ENCODE measurements around the gene CUL1.

The CUL1 gene

GRCh38 chr7:148721390-148721789 lies 22.7 kb downstream of the CUL1 start:
- no peak for DNase-seq

- DNase-seq, result no peak
These were observed 23.9 kb downstream of the CUL1 start for GRCh38 chr7:148722340-148723165.

GRCh38 chr7:148723166-148723559 lies 24.5 kb downstream of the CUL1 start:
- DNase-seq, result no peak

GRCh38 chr7:148723846-148724245 lies 25.1 kb downstream of the CUL1 start:
- DNase-seq, result no peak

GRCh38 chr7:148726385-148726784 lies 27.7 kb downstream of the CUL1 start:
- no peak for DNase-seq

- no peak for DNase-seq
These were observed 29.0 kb downstream of the CUL1 start for GRCh38 chr7:148727501-148728278.

- DNase-seq, result no peak
These were observed 31.5 kb downstream of the CUL1 start for GRCh38 chr7:148729984-148730733.

GRCh38 chr7:148732862-148733261 lies 34.2 kb downstream of the CUL1 start:
- DNase-seq, result no peak

GRCh38 chr7:148733496-148733895 lies 34.8 kb downstream of the CUL1 start:
- no peak for DNase-seq

GRCh38 chr7:148735141-148735540 lies 36.4 kb downstream of the CUL1 start:
- DNase-seq, result no peak

GRCh38 chr7:148735967-148736366 lies 37.3 kb downstream of the CUL1 start:
- DNase-seq, result no peak

- no peak for DNase-seq
These were observed 40.2 kb downstream of the CUL1 start for GRCh38 chr7:148738737-148739535.

GRCh38 chr7:148746135-148746534 lies 47.4 kb downstream of the CUL1 start:
- DNase-seq, result no peak

GRCh38 chr7:148747274-148747673 lies 48.6 kb downstream of the CUL1 start:
- DNase-seq, result peak; percentile 80

GRCh38 chr7:148750442-148751355 lies 52.0 kb downstream of the CUL1 start:
- DNase-seq, result no peak

GRCh38 chr7:148753224-148753623 lies 54.5 kb downstream of the CUL1 start:
- DNase-seq, result no peak

- DNase-seq, result no peak
These were observed 56.2 kb downstream of the CUL1 start for GRCh38 chr7:148754912-148755311.

GRCh38 chr7:148761499-148762278 lies 63.0 kb downstream of the CUL1 start:
- no peak for DNase-seq

- DNase-seq, result no peak
These were observed 64.9 kb downstream of the CUL1 start for GRCh38 chr7:148763622-148764021.

- no peak for DNase-seq
These were observed 71.3 kb downstream of the CUL1 start for GRCh38 chr7:148770004-148770403.
